ENCODE data around the gene CLEC2D. TPM values are rescaled to one million over a fixed set of nuclear protein-coding genes. Genes with fewer than 3 reads are reported as not detected.
A peak's percentile ranks its signal among the peaks of the same experiment; 100 is the strongest.

CLEC2D gene
- total RNA-seq, 1 donor from 2014 or later, result 13.5 TPM

GRCh38 chr12:9651265-9651729 lies 18.2 kb upstream of the CLEC2D start:
- TF ChIP-seq POLR2AphosphoS5 (IDR thresholded peaks at IDR 0.05; ENCODE audit: insufficient read depth in 1 of 2, low read depth in 1 of 2) (no peak), CTCF (IDR thresholded peaks at IDR 0.05) (no peak), POLR2A (IDR thresholded peaks at IDR 0.05) (no peak)
- DNase-seq (ENCODE audit: extremely low spot score in 2 of 2), result no peak
- Histone ChIP-seq H3K4me3 (peak overlapping the region in 1 of 2 donors; percentile 21), H3K27me3 (no peaks in the 10 kb centered on the region), H3K4me1 (peaks cover 41% of the 10 kb centered on the region), H3K36me3 (peaks cover 0 to 27% of the 10 kb centered on the region in 2 donors), H3K9me3 (no peaks in the 10 kb centered on the region), H3K27ac (peak overlapping the region; percentile 94)
- intact Hi-C loops (cut with DNase I), result no loop called here

- intact Hi-C loops (cut with DNase I), result no loop called here
- Histone ChIP-seq H3K4me1 (no peaks in the 10 kb centered on the region), H3K4me3 (no peak overlapping the region), H3K27me3 (no peaks in the 10 kb centered on the region), H3K36me3 (peaks cover 0 to 71% of the 10 kb centered on the region in 2 donors), H3K9me3 (no peaks in the 10 kb centered on the region), H3K27ac (no peak overlapping the region)
- no peak for DNase-seq (ENCODE audit: extremely low spot score in 2 of 2)
- TF ChIP-seq CTCF (IDR thresholded peaks at IDR 0.05), result no peak
- no peak for TF ChIP-seq POLR2A (IDR thresholded peaks at IDR 0.05)
- no peak for TF ChIP-seq POLR2AphosphoS5 (IDR thresholded peaks at IDR 0.05; ENCODE audit: insufficient read depth in 1 of 2, low read depth in 1 of 2)
Observed at GRCh38 chr12:9660046-9660445, 9.5 kb upstream of the CLEC2D start.

- DNase-seq (ENCODE audit: extremely low spot score in 2 of 2), result no peak
- TF ChIP-seq POLR2A (IDR thresholded peaks at IDR 0.05), result no peak
- no peak for TF ChIP-seq POLR2AphosphoS5 (IDR thresholded peaks at IDR 0.05; ENCODE audit: insufficient read depth in 1 of 2, low read depth in 1 of 2)
- TF ChIP-seq CTCF (IDR thresholded peaks at IDR 0.05), result no peak
- Histone ChIP-seq H3K27ac (no peak overlapping the region), H3K4me1 (no peaks in the 10 kb centered on the region), H3K36me3 (peaks cover 0 to 58% of the 10 kb centered on the region in 2 donors), H3K27me3 (no peaks in the 10 kb centered on the region), H3K4me3 (no peak overlapping the region), H3K9me3 (no peaks in the 10 kb centered on the region)
- intact Hi-C loops (cut with DNase I), result no loop called here
Observed at GRCh38 chr12:9661720-9662119, 7.8 kb upstream of the CLEC2D start.

GRCh38 chr12:9662488-9662887 lies 7.0 kb upstream of the CLEC2D start:
- TF ChIP-seq CTCF (IDR thresholded peaks at IDR 0.05), result no peak
- TF ChIP-seq POLR2A (IDR thresholded peaks at IDR 0.05), result no peak
- TF ChIP-seq POLR2AphosphoS5 (IDR thresholded peaks at IDR 0.05; ENCODE audit: insufficient read depth in 1 of 2, low read depth in 1 of 2), result no peak
- DNase-seq (ENCODE audit: extremely low spot score in 2 of 2), result no peak
- peaks cover 0 to 50% of the 10 kb centered on the region in 2 donors for H3K36me3 ChIP-seq
- no peak overlapping the region for H3K4me3 ChIP-seq
- no peaks in the 10 kb centered on the region for H3K9me3 ChIP-seq
- no peak overlapping the region for H3K27ac ChIP-seq
- intact Hi-C loops (cut with DNase I), result no loop called here
- H3K27me3 ChIP-seq, result no peaks in the 10 kb centered on the region
- no peaks in the 10 kb centered on the region for H3K4me1 ChIP-seq

- no peaks in the 10 kb centered on the region for H3K27me3 ChIP-seq
- no peaks in the 10 kb centered on the region for H3K9me3 ChIP-seq
- no peak overlapping the region for H3K4me3 ChIP-seq
- intact Hi-C loops (cut with DNase I), result no loop called here
- H3K27ac ChIP-seq, result no peak overlapping the region
- TF ChIP-seq POLR2AphosphoS5 (IDR thresholded peaks at IDR 0.05; ENCODE audit: insufficient read depth in 1 of 2, low read depth in 1 of 2) (no peak), CTCF (IDR thresholded peaks at IDR 0.05) (no peak), POLR2A (IDR thresholded peaks at IDR 0.05) (no peak)
- DNase-seq (ENCODE audit: extremely low spot score in 2 of 2), result no peak
- peaks cover 0 to 7% of the 10 kb centered on the region in 2 donors for H3K36me3 ChIP-seq
- no peaks in the 10 kb centered on the region for H3K4me1 ChIP-seq
Observed at GRCh38 chr12:9667403-9668160, 1.9 kb upstream of the CLEC2D start.

Measured in vagina (tissue), 2 donors.